ENCODE data around the gene ANK3.

- TF ChIP-seq POLR2A (IDR thresholded peaks at IDR 0.05) (no peak), CTCF (IDR thresholded peaks at IDR 0.05) (no peak)
Measured at GRCh38 chr10:60155099-60155877, 234.4 kb downstream of the ANK3 start.

All from uterus (tissue), 2 donors.